Measurements from ENCODE around the gene CCDC120. TPM values are rescaled to one million over a fixed set of nuclear protein-coding genes. Genes with fewer than 3 reads are reported as not detected.
A peak's percentile ranks its signal among the peaks of the same experiment; 100 is the strongest.

Gene CCDC120
- total RNA-seq, 4 donors from 2014 or later = 4.4 to 19.1 (median 9.9) TPM

- peak; percentile 78 for DNase-seq
- TF ChIP-seq POLR2AphosphoS5 (IDR thresholded peaks at IDR 0.05) (peak; percentile 64 to 81 (median 78)), POLR2A (IDR thresholded peaks at IDR 0.05) (peak; percentile 79), EP300 (IDR thresholded peaks at IDR 0.05; ENCODE audit: low read depth) (no peak)
- H3K27ac ChIP-seq = peak within 1 kb of the TSS; percentile 90 to 98 (median 95)
- H3K4me1 ChIP-seq = peaks cover 0 to 5% (median 5%) of the 10 kb centered on the region in 4 donors
- H3K36me3 ChIP-seq = no peaks in the 10 kb centered on the region
- in situ Hi-C loops (cut with MboI; ENCODE audit: low pct_ligation_motif_present in 1 of 4, low pct_unique_long_range_greater_than_20kb in 1 of 4, low sequenced_read_pairs in 3 of 4) (no loop called here), intact Hi-C loops (cut with DNase I; ENCODE audit: low total_unique reads) (no loop called here)
- WGBS, 2 donors (ENCODE audit: low coverage in 1 of 2) = 53% methylated on average over 55 of the region's 55 CpGs; no CpG with 5 or more reads in 1 of the 2 donors
- H3K27me3 ChIP-seq = no peaks in the 10 kb centered on the region
- H3K4me3 ChIP-seq = peak within 1 kb of the TSS; percentile 56 to 81 (median 68)
- H3K9me3 ChIP-seq = no peaks in the 10 kb centered on the region
These were observed 21.0 kb downstream of the CCDC120 start, which contains the start of gene WDR45 for GRCh38 chrX:49079489-49080428. Gene WDR45, minus strand, starts transcription at chrX:49079887. Its CDS starts 1,792 bp downstream, at chrX:49078095.

GRCh38 chrX:49082271-49082871 lies 23.6 kb downstream of the CCDC120 start:
- in situ Hi-C loops (cut with MboI; ENCODE audit: low pct_ligation_motif_present in 1 of 4, low pct_unique_long_range_greater_than_20kb in 1 of 4, low sequenced_read_pairs in 3 of 4) (no loop called here), intact Hi-C loops (cut with DNase I; ENCODE audit: low total_unique reads) (no loop called here)
- no peaks in the 10 kb centered on the region for H3K9me3 ChIP-seq
- H3K36me3 ChIP-seq = no peaks in the 10 kb centered on the region
- H3K4me1 ChIP-seq = peaks cover 0 to 5% (median 5%) of the 10 kb centered on the region in 4 donors
- no peak for TF ChIP-seq CTCF (IDR thresholded peaks at IDR 0.05)
- TF ChIP-seq POLR2A (IDR thresholded peaks at IDR 0.05) = no peak
- no peaks in the 10 kb centered on the region for H3K27me3 ChIP-seq
- no peak for DNase-seq
- no peak overlapping the region for H3K4me3 ChIP-seq
- 75% methylated on average over 4 of the region's 4 CpGs; no CpG with 5 or more reads in 1 of the 2 donors for WGBS, 2 donors (ENCODE audit: low coverage in 1 of 2)
- H3K27ac ChIP-seq = no peak overlapping the region

GRCh38 chrX:49089553-49089952 lies 30.8 kb downstream of the CCDC120 start:
- Histone ChIP-seq H3K36me3 (no peaks in the 10 kb centered on the region), H3K4me3 (no peak overlapping the region), H3K27me3 (no peaks in the 10 kb centered on the region), H3K4me1 (no peaks in the 10 kb centered on the region), H3K27ac (no peak overlapping the region), H3K9me3 (no peaks in the 10 kb centered on the region)
- intact Hi-C loops (cut with DNase I; ENCODE audit: low total_unique reads) = no loop called here
- no peak for DNase-seq
- 83 to 86% methylated on average over 1 to 4 of the region's 4 CpGs for WGBS, 2 donors (ENCODE audit: low coverage in 1 of 2)
- in situ Hi-C loops (cut with MboI; ENCODE audit: low pct_ligation_motif_present in 1 of 4, low pct_unique_long_range_greater_than_20kb in 1 of 4, low sequenced_read_pairs in 3 of 4) = no loop called here
- TF ChIP-seq POLR2AphosphoS5 (IDR thresholded peaks at IDR 0.05) (no peak), EP300 (IDR thresholded peaks at IDR 0.05; ENCODE audit: low read depth) (no peak), CTCF (IDR thresholded peaks at IDR 0.05) (no peak), POLR2A (IDR thresholded peaks at IDR 0.05) (no peak)

GRCh38 chrX:49096419-49096818 lies 37.6 kb downstream of the CCDC120 start:
- Histone ChIP-seq H3K36me3 (no peaks in the 10 kb centered on the region), H3K27me3 (no peaks in the 10 kb centered on the region), H3K4me3 (no peak overlapping the region), H3K4me1 (no peaks in the 10 kb centered on the region), H3K9me3 (no peaks in the 10 kb centered on the region), H3K27ac (no peak overlapping the region)
- intact Hi-C loops (cut with DNase I; ENCODE audit: low total_unique reads) (no loop called here), in situ Hi-C loops (cut with MboI; ENCODE audit: low pct_ligation_motif_present in 1 of 4, low pct_unique_long_range_greater_than_20kb in 1 of 4, low sequenced_read_pairs in 3 of 4) (no loop called here)
- TF ChIP-seq POLR2A (IDR thresholded peaks at IDR 0.05) (no peak), POLR2AphosphoS5 (IDR thresholded peaks at IDR 0.05) (no peak), EP300 (IDR thresholded peaks at IDR 0.05; ENCODE audit: low read depth) (no peak), CTCF (IDR thresholded peaks at IDR 0.05) (no peak)
- no peak for DNase-seq
- 90 to 100% methylated on average over 2 to 4 of the region's 4 CpGs for WGBS, 2 donors (ENCODE audit: low coverage in 1 of 2)

All from transverse colon (tissue), 4 donors.